GM19395 (cell line): Measurements from ENCODE around the gene ANO8.
"Not testable (repeated sequence)": the region's sequence is repeated elsewhere in the genome, so short reads cannot be mapped to it uniquely, and the experiment has no call there.

Source experiments
- ATAC-seq: cut with Tn5 transposase; IDR thresholded peaks from one replicate; pipeline ENCODE4 v1.9.1; 2021; ENCODE audit warnings: mild to moderate bottlenecking, moderate library complexity; ENCODE audit not compliant: unreplicated experiment

Gene ANO8, protein sequence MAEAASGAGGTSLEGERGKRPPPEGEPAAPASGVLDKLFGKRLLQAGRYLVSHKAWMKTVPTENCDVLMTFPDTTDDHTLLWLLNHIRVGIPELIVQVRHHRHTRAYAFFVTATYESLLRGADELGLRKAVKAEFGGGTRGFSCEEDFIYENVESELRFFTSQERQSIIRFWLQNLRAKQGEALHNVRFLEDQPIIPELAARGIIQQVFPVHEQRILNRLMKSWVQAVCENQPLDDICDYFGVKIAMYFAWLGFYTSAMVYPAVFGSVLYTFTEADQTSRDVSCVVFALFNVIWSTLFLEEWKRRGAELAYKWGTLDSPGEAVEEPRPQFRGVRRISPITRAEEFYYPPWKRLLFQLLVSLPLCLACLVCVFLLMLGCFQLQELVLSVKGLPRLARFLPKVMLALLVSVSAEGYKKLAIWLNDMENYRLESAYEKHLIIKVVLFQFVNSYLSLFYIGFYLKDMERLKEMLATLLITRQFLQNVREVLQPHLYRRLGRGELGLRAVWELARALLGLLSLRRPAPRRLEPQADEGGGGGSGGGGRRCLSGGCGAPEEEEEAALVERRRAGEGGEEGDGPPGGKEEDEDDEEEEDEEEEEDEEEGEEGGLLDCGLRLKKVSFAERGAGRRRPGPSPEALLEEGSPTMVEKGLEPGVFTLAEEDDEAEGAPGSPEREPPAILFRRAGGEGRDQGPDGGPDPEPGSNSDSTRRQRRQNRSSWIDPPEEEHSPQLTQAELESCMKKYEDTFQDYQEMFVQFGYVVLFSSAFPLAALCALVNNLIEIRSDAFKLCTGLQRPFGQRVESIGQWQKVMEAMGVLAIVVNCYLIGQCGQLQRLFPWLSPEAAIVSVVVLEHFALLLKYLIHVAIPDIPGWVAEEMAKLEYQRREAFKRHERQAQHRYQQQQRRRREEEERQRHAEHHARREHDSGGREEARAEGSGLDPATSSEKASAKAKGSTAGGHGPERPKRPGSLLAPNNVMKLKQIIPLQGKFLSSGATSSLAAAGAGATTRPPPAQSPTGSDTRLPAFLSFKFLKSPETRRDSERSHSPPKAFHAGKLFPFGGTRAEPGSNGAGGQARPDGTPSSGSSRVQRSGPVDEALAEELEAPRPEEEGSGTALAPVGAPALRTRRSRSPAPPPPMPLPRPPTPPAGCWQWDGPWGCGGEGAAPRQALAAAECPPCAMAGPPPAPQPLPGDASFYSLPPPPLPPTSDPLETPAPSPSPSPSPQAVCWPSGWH

GRCh38 chr19:17334414-17335409 is at the start of gene ANO8:
Gene ANO8, minus strand, starts transcription at chr19:17334855. Its CDS starts 185 bp downstream, at chr19:17334670.
- ATAC-seq, result peak; percentile 49

DNA sequence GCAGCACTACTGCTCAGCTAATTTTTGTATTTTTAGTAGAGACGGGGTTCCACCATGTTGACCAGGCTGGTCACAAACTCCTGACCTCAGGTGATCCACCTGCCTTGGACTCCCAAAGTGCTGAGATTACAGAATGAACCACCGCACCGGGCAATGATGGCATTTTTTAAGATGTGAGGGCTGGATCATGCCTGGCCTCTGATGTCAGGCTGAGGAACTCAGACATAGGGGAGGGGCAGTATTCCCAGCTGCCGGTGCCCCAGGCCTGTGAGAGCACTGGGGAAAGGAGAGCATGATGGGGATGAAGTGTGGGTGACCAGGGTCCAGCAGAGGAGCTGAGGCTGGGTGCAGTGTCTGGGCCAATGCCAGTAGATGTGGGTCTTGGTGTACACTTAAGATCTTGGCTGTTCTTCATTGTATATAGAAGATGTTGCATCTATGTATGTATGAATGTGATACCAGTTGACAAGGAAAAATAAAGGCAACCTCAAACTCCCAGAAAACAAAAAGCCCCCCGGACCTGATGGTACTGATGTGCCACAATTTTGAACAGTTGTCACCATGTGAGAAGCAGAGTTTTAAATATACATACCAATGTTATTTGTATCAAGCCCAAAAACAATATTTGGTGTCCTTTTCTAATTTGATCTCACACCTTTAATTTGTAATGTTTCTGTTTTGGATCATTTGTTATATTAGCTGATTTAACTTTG is 45.9 kb upstream of the ANO8 start:
- ATAC-seq, result no peak

DNA sequence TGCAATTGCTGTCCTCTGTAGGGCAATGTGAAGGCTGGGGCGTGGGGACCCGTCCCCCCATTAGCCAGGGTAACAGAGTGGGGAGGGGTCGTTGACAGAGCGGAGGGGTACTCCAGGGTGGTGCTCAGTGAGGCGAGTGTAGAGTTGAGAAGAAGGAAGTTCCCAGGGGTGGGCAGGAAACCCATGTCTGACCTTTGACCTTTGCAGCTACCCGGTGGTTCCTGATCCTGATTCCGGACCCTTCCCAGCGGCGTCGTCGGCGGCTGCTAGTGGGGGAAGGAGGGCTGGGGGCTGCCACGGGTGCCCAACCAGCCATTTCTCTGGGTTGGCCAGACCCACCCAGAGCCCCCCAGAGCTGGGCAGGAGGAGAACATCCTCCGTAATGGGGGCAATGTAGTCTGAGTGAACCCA is 44.6 kb upstream of the ANO8 start:
- ATAC-seq, result no peak

DNA sequence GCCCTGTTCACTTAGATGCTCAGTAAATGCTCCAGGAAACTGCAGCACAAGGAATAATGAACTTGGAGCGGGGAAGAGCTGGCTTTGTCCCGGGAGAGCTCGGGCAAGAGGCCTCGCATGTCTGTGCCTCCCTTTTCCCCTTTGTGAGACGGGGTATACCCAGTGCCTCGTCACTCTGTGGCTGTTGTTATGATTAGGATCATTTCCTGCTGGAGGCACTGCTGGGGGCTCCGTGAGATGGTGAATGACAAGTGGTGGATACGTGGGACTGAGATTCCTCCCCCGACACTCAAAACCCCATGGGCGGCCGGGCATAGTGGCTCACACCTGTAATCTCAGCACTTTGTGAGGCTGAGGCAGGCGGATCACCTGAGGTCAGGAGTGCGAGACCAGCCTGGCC is 43.6 kb upstream of the ANO8 start:
- ATAC-seq, result no peak

GRCh38 chr19:17376935-17377600 is 42.4 kb upstream of the ANO8 start, which contains the start of gene PLVAP:
Gene PLVAP, minus strand, starts transcription at chr19:17377342. Its CDS starts 54 bp downstream, at chr19:17377288.
- no peak for ATAC-seq

DNA sequence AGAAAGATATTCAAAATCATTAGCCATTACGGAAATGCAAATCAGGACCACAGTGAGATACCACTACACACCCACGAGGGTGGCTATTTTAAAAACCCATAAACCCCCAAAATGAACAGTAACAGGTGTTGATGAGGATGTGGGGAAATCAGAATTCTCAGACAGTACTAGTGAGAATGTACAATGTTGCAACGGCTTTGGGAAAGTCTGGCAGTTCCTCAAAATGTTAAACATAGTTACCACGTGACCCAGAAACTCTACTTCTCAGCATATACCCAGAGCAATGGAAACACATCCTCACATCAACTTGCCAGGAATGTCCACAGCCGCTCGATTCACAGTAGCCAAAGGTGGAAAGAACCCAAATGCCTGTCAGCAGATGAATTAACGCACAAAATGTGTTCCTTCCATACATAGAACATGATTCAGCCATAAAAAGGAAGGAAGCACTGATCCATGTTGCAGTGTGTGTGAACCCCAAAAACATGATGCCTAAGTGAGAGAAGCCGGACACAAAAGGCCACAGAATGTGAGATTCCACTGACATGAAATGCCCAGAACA is 35.5 kb upstream of the ANO8 start:
- peak; percentile 86 for ATAC-seq

- ATAC-seq, result no peak
Measured at GRCh38 chr19:17365361-17365760, 30.7 kb upstream of the ANO8 start.

DNA sequence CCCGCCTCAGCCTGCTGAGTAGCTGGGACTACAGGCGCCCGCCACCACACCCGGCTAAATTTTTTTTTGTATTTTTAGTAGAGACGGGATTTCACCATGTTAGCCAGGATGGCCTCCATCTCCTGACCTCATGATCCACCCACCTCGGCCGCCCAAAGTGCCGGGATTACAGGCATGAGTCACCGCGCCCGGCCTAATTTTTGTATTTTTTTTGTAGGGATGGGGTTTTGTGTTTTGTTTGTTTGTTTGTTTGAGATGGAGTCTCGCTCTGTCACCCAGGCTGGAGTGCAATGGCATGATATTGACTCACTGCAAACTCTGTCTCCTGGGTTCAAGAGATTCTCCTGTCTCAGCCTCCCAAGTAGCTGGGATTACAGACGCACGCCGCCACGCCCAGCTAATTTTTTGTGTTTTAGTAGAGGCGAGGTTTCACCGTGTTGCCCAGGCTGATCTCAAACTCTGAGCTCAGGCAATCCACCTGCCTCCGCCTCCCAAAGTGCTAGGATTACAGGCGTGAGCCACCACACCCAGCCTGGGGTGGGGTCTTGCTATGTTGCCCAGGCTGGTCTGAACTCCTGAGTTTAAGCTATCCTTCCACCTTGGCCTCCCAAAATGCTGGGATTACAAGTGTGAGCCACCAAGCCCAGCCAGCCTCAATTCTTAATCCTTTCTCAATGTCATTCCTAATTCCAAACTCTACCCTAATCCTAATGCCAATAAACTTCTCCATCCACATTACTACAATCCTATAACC is 29.4 kb upstream of the ANO8 start:
- ATAC-seq, result not testable (repeated sequence)

GRCh38 chr19:17359905-17360800 is 25.5 kb upstream of the ANO8 start:
- ATAC-seq, result no peak

DNA sequence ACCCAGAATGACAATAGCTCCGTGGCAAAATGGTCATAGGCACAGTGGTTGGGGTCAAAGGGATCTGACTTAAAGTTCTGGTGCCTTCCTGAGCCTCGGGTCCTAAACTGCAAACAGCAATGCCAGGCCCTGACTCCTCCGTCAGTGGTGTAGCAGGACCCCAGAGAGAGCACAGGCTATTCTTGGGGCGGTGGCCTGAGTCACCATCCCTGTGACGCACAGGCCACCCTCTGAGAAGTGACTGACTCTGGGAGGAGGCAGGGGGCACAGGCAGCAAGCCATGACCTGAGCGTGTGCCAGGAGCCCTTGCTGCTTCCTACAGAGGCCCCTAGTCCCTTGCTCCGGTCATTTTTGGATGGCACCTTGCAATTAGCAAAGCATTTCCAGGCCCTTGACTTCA is 23.7 kb upstream of the ANO8 start:
- ATAC-seq, result no peak

DNA sequence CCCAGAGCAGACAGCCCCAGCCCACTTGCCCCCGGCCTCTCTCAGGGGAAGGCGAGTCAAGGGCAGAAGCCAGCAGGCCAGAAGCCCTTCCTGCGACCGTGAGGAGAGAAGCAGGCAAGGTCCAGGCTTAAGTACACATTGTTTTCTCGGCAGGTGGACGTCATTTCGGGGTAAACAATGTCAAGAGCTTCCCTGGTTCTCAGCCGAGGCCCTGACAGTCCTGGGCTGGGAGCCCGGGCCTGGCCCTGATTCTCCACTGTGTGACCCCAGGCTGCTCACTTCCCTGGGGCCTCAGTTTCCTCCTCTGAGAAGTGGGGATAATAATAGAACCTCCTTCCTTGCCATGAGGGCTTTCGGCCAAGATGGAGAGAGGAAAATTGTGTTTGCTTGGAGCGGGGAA is 23.1 kb upstream of the ANO8 start:
- no peak for ATAC-seq

- ATAC-seq, result no peak
Measured at GRCh38 chr19:17357078-17357666, 22.5 kb upstream of the ANO8 start.

- no peak for ATAC-seq
Measured at GRCh38 chr19:17353386-17353785, 18.7 kb upstream of the ANO8 start.

DNA sequence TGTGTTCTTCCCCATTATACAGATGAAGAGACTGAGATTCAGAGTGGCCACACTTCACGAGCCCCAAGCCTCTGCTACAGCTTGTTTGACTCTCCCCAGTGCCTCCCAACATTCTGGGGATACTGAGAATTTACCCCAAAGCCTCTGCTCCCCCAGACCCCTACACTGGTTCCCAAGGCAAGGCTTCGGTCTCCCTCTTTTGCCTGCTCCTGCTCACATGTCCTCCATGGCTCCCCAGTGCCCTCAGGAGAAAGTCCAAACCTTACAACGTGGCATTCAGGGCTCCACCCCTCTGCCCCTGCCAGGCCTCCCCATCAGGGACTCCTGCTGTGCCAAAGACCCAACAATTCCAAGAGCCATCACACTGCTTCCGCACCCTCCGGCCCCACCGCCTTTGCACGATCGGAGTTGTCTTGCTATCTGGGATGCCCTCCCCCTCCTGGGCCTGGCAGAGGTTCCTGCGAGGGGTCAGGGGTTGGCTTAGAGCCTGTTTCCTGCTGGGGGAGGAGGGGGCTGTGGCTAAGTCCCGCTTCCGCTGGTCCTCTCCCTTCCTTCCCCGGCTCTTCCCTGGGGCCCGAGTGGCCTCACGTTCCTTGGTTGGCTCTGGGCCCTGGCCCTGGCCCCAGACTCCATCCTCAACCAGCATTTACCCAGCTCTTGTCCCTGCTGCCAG is 18.1 kb upstream of the ANO8 start:
- no peak for ATAC-seq

GRCh38 chr19:17351815-17352435 is 17.3 kb upstream of the ANO8 start:
- no peak for ATAC-seq
